H1 (cell line): ENCODE results near the gene PRR16. TPM values are rescaled to one million over a fixed set of nuclear protein-coding genes. Genes with fewer than 3 reads are reported as not detected.

Source experiments
- GABPA ChIP-seq: IDR thresholded peaks from 2 replicates; pipeline ENCODE4 v1.6.1; 2011; ENCODE audit warnings: mild to moderate bottlenecking, low read length, moderate library complexity, borderline replicate concordance; ENCODE audit not compliant: insufficient read depth
- polyA plus RNA-seq, 7 experiments: library from polyadenylated mRNA; depleted of rRNA in 3 of 7; stranded (reverse) in 5 of 7; unstranded in 2 of 7; fragments of >200 nt in 5 of 7; fragments of 200-250 nt in 2 of 7; gene quantifications; 1 replicate in 5 of 7; 2 replicates in 1 of 7; 4 replicates in 1 of 7; pipeline versions ENCODE4 v1.2.1 to v1.2.3, GENCODE V29; 2011 to 2013; ENCODE audit warnings: missing spikeins in 2 of 7, mixed read lengths in 2 of 7
- total RNA-seq: library from RNA; stranded (reverse); fragmentation: NEBNext Ultra II Directional; extraction: Animal tissue kit (Norgen Biotek cat#: 25700); gene quantifications from 2 replicates; pipeline ENCODE4 v1.2.1, GENCODE V29; 2021

The PRR16 gene
- total and polyA plus RNA-seq, 2 of the 8 experiments (the other 6 are each of a cell fraction or from before 2014, with no cell fraction given), result 0.73 to 1.6 TPM

GRCh38 chr5:120447706-120448239, 16.3 kb upstream of the PRR16 start (continued):
- TF ChIP-seq GABPA, result no peak
